Thyroid gland (tissue), 4 donors: ENCODE measurements around the gene NSMCE1. TPM values are rescaled to one million over a fixed set of nuclear protein-coding genes. Genes with fewer than 3 reads are reported as not detected.

Experiments used
- DNase-seq, 2 donors: peaks; one replicate each; pipeline ENCODE4 v3.0.0-alpha.2; 2019
- H3K27ac ChIP-seq, 3 donors: fragments of 200-600 bp; sonication (generic); 1 replicate in 2 of 3; 2 replicates in 1 of 3; pipeline ENCODE4 v1.5.1; 2016 to 2019; ENCODE audit warnings: mild to moderate bottlenecking in 1 of 3, moderate library complexity in 1 of 3
- H3K27me3 ChIP-seq: fragments of 200-600 bp; sonication (generic); one replicate; pipeline ENCODE4 v1.5.1; 2019
- H3K36me3 ChIP-seq, 2 donors: fragments of 200-600 bp; sonication (generic); one replicate each; pipeline ENCODE4 v1.5.1; 2016 to 2019
- H3K4me1 ChIP-seq, 2 donors: fragments of 200-600 bp; sonication (generic); one replicate each; pipeline ENCODE4 v1.5.1; 2017 to 2019
- H3K4me3 ChIP-seq, 3 donors: fragments of 200-600 bp; sonication (generic); replicated peaks in 1 of 3; 1 replicate in 2 of 3; 2 replicates in 1 of 3; pipeline ENCODE4 v1.5.1; 2016; ENCODE audit warnings: mild to moderate bottlenecking in 1 of 3
- H3K9me3 ChIP-seq: fragments of 200-600 bp; sonication (generic); one replicate; pipeline ENCODE4 v1.5.1; 2017
- POLR2A ChIP-seq, 2 donors: fragments of 450-650 bp; IDR thresholded peaks; one replicate each; pipeline ENCODE4 v1.6.1; 2017; ENCODE audit warnings: antibody characterized with exemption in 2 of 2, mild to moderate bottlenecking in 2 of 2, moderate library complexity in 1 of 2
- WGBS, 2 donors: methylation state at CpG; one replicate each; pipeline ENCODE4 v1.1.5; 2017; 5-methylcytosine and 5-hydroxymethylcytosine counted together
- intact Hi-C: fragments of 100-400 bp; cut with DNase I; formaldehyde crosslinking; loops from one replicate; pipeline ENCODE4 v1.15.1; 2023
- total RNA-seq, 4 donors: library from RNA; depleted of rRNA; stranded (reverse); fragments of >200 nt; gene quantifications; one replicate each; pipeline ENCODE4 v1.2.3, GENCODE V29; 2016
- TF ChIP-seq, protein P1 (sequence below), 6 experiments: fragments of 200-600 bp in 3 of 6; fragments of 450-650 bp in 3 of 6; sonication (generic) in 3 of 6; IDR thresholded peaks; one replicate each; pipeline ENCODE4 v1.5.1; 2016 to 2019; ENCODE audit warnings: antibody characterized with exemption in 6 of 6, mild to moderate bottlenecking in 2 of 6, inconsistent platforms in 1 of 6, moderate library complexity in 1 of 6

Gene NSMCE1
- total RNA-seq, 4 donors from 2014 or later = 40.5 to 52.6 (median 48.8) TPM

DNA sequence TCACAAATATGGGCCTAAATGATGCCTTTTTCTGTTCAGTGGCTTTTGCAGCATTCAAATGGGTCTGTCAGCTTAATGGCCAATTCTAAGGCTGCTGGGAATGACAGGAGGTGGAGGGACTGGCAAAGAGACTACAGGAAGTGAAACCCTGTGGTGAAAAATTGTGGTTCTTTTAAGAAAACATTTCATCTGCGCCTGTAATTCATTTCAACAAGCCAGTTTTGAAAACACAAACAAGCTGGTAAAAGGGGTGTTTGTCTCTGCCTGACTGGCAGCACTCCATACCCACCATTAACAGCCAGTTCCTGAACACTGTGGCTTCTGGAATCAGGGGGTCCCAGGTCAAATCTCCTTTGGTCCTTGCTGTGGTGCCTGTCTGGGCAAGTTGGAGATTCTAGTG lies 68.8 kb downstream of the NSMCE1 start:
- 32 to 33% methylated on average over 1 of the region's 1 CpG for WGBS, 2 donors
- Histone ChIP-seq H3K9me3 (no peaks in the 10 kb centered on the region), H3K4me1 (peaks cover 9% of the 10 kb centered on the region in 2 donors), H3K4me3 (no peak overlapping the region), H3K36me3 (no peaks in the 10 kb centered on the region), H3K27me3 (no peaks in the 10 kb centered on the region), H3K27ac (no peak overlapping the region)
- intact Hi-C loops = loop anchor here (10.0 kb wide), 1 partner anchor 345 kb away; the partner anchor contains the start of gene GTF3C1
- no peak for DNase-seq
- TF ChIP-seq POLR2A (IDR thresholded peaks at IDR 0.05) = no peak
- TF ChIP-seq, protein P1, sequence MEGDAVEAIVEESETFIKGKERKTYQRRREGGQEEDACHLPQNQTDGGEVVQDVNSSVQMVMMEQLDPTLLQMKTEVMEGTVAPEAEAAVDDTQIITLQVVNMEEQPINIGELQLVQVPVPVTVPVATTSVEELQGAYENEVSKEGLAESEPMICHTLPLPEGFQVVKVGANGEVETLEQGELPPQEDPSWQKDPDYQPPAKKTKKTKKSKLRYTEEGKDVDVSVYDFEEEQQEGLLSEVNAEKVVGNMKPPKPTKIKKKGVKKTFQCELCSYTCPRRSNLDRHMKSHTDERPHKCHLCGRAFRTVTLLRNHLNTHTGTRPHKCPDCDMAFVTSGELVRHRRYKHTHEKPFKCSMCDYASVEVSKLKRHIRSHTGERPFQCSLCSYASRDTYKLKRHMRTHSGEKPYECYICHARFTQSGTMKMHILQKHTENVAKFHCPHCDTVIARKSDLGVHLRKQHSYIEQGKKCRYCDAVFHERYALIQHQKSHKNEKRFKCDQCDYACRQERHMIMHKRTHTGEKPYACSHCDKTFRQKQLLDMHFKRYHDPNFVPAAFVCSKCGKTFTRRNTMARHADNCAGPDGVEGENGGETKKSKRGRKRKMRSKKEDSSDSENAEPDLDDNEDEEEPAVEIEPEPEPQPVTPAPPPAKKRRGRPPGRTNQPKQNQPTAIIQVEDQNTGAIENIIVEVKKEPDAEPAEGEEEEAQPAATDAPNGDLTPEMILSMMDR (IDR thresholded peaks at IDR 0.05) = no peak

DNA sequence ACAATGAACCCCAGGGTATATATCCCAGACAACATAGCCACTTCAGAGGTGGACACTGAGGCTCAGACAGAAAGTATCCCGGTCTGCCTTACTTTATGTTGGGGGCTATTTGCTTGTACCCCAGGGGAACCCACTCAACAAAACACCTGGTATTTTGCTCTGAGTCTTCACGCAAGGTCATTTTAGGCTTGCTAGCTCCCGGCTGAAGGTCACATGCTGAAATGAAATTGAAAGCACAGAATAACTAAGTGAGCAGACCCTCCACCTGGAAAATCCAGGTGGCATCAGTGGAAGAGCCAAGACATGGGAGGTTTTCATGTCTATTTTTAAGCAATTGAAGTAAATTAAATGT lies 69.4 kb downstream of the NSMCE1 start:
- no peaks in the 10 kb centered on the region for H3K27me3 ChIP-seq
- H3K36me3 ChIP-seq = no peaks in the 10 kb centered on the region
- no peak overlapping the region for H3K4me3 ChIP-seq
- no peaks in the 10 kb centered on the region for H3K9me3 ChIP-seq
- TF ChIP-seq, protein P1 (IDR thresholded peaks at IDR 0.05) = no peak
- no peak for TF ChIP-seq POLR2A (IDR thresholded peaks at IDR 0.05)
- intact Hi-C loops = no loop called here
- 92 to 96% methylated on average over 3 of the region's 3 CpGs for WGBS, 2 donors
- no peak for DNase-seq
- peaks cover 4% of the 10 kb centered on the region in 2 donors for H3K4me1 ChIP-seq
- H3K27ac ChIP-seq = no peak overlapping the region

DNA sequence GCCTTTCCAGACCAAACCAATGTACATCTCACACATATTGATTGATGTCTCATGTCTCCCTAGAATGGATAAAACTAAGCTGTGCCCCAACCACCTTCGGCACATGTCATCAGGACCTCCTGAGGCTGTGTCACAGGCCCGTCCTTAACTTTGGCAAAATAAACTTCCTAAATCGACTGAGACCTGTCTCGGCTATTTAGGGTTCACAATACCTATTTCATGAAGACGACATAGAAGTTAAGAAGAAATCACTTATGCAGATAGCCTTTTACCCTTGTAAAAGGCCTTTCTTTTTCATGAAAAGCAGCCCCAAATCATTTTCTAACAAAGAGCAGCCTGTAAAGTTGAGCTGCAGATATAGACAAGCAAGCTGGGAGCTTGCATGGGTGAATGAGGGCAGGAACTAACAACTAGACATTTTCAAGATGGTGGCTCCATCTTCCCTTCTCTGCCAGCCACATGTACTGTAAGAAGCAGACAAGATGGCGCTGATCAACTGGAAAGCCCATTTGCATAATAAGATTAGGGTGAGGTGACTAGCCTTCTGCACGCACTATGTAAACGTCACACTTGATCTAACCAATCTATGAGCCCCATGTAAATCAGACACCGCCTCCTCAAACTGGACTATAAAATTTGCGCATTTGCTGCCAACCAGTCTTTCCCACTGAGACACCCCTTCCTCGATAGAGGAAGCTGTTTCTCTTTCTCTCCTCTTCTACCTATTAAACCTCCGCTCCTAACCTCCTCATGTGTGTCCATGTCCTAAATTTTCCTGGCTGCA lies 69.9 kb downstream of the NSMCE1 start:
- WGBS, 2 donors = 82 to 94% methylated on average over 12 of the region's 12 CpGs
- H3K27ac ChIP-seq = no peak overlapping the region
- intact Hi-C loops = no loop called here
- TF ChIP-seq, protein P1 (IDR thresholded peaks at IDR 0.05) = no peak
- no peak for TF ChIP-seq POLR2A (IDR thresholded peaks at IDR 0.05)
- H3K9me3 ChIP-seq = no peaks in the 10 kb centered on the region
- H3K4me3 ChIP-seq = no peak overlapping the region
- no peaks in the 10 kb centered on the region for H3K27me3 ChIP-seq
- peaks cover 4% of the 10 kb centered on the region in 2 donors for H3K4me1 ChIP-seq
- DNase-seq = no peak
- H3K36me3 ChIP-seq = no peaks in the 10 kb centered on the region

DNA sequence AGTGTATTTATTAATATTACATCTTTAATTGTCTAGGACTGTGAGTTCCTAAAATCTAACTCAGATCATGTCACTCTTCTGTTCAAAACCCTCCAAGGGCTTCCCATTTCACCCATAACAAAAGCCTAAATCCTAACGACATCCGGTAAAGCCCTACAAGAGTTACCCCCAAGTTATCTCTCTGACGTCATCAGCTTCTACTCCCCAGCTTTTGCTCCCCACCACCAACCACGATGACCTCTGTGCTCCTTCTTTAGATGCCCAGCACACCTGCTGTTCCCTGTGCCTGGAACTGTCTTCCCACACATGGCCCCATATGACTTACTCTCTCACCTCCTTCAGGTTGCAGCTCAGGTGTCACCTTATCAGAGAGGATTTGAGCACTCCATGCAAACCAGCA lies 71.6 kb downstream of the NSMCE1 start:
- no peak for DNase-seq
- no peak overlapping the region for H3K4me3 ChIP-seq
- TF ChIP-seq POLR2A (IDR thresholded peaks at IDR 0.05) = no peak
- TF ChIP-seq, protein P1 (IDR thresholded peaks at IDR 0.05) = no peak
- H3K36me3 ChIP-seq = no peaks in the 10 kb centered on the region
- no peak overlapping the region for H3K27ac ChIP-seq
- intact Hi-C loops = no loop called here
- 65 to 77% methylated on average over 4 of the region's 4 CpGs for WGBS, 2 donors
- no peaks in the 10 kb centered on the region for H3K27me3 ChIP-seq
- no peaks in the 10 kb centered on the region for H3K4me1 ChIP-seq
- no peaks in the 10 kb centered on the region for H3K9me3 ChIP-seq

DNA sequence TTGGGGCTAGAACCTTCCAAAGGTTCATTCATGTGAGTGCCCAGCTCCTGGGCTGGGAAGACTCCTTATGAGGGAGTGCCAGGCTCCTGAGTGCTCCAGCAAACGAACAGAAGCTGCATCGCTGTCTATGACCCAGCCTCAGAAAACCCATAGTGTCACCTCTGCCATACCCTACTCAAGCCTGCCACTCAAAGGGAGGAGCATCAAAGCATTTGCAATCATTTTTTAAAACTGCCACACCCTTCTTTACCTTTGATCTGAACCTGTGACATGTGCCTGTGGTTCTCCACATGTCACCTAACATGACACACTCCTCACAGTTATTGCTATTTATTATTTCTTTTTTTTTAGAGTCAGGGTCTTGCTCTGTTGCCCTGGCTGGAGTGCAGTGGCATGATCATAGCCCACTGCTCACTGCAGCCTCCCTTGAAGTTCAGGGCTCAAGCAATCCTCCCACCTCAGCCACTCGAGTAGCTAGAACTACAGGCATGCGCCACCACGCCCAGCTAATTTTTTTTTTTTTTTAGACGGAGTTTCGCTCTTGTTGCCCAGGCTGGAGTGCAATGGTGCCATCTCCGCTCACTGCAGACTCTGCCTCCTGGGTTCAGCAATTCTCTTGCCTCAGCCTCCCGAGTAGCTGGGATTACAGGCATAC lies 72.5 kb downstream of the NSMCE1 start:
- Histone ChIP-seq H3K36me3 (no peaks in the 10 kb centered on the region), H3K27ac (no peak overlapping the region), H3K4me1 (no peaks in the 10 kb centered on the region), H3K4me3 (no peak overlapping the region), H3K27me3 (no peaks in the 10 kb centered on the region), H3K9me3 (no peaks in the 10 kb centered on the region)
- 80% methylated on average over 9 of the region's 9 CpGs for WGBS, 2 donors
- intact Hi-C loops = no loop called here
- TF ChIP-seq POLR2A (IDR thresholded peaks at IDR 0.05) = no peak
- TF ChIP-seq, protein P1 (IDR thresholded peaks at IDR 0.05) = no peak
- DNase-seq = no peak
